Progenitor cell of endocrine pancreas (in vitro differentiated cells): ENCODE data around the gene TKFC. TPM values are rescaled to one million over a fixed set of nuclear protein-coding genes. Genes with fewer than 3 reads are reported as not detected.
A peak's percentile ranks its signal among the peaks of the same experiment; 100 is the strongest.

Experiments
- DNase-seq: peaks from one replicate; pipeline ENCODE4 v3.0.0; 2021; ENCODE audit warnings: low spot score; ENCODE audit not compliant: unreplicated experiment
- H3K27ac Mint-ChIP-seq: 2 replicates; pipeline ENCODE4 v1.8.0; 2021; ENCODE audit warnings: mild to moderate bottlenecking, moderate library complexity, mixed read lengths
- H3K27me3 Mint-ChIP-seq: 2 replicates; pipeline ENCODE4 v1.8.0; 2021; ENCODE audit warnings: mixed read lengths
- H3K36me3 Mint-ChIP-seq: 2 replicates; pipeline ENCODE4 v1.8.0; 2022; ENCODE audit warnings: mixed read lengths; ENCODE audit not compliant: insufficient read depth
- H3K4me1 Mint-ChIP-seq: 2 replicates; pipeline ENCODE4 v1.8.0; 2021; ENCODE audit warnings: low read depth, mixed read lengths
- H3K4me3 Mint-ChIP-seq: 2 replicates; pipeline ENCODE4 v1.8.0; 2021; ENCODE audit warnings: low read depth, mild to moderate bottlenecking, moderate library complexity, mixed read lengths
- H3K9me3 Mint-ChIP-seq: 2 replicates; pipeline ENCODE4 v1.8.0; 2021; ENCODE audit warnings: low read depth, mixed read lengths
- CTCF ChIP-seq: fragments of 200-600 bp; sonication (generic); IDR thresholded peaks from one replicate; pipeline ENCODE4 v1.5.0; 2021; ENCODE audit warnings: antibody characterized with exemption, mild to moderate bottlenecking; ENCODE audit not compliant: unreplicated experiment
- total RNA-seq: library from RNA; stranded (reverse); gene quantifications from 2 replicates; pipeline ENCODE4 v1.2.1, GENCODE V29; 2021

TKFC gene
- total RNA-seq, 1 donor from 2014 or later = 78.8 TPM

DNA sequence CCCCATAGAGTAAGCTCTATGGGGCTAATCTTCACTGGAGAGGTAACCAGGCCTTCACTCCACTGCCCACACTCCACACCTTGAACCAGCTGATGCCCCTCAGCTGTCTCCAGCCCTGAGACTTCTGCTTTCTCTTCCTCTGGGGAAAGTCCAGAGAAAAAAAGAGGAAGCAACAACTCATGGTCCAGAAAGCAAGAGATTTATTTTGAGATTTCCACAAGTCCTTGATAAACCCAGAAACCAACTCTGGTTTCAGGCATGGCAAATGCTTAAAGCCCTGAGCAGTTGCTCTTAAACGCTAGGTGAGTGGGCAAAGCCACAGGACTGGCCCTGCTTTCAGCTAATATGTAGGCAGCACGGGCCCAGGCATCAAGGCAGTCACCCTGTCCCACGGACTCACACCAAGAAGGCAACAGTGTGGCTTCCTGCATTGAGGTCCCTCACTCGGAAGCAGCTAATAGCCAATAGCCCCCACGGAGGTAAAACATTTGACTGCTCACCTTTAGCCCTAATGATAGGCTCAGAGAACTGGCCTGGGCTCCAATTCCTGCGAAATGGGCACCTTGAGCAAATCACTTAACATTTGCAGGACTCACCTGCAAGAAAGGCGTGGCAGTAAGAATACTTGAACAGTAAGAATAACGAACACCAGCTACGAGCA, 24.3 kb downstream of the TKFC start:
- TF ChIP-seq CTCF = no peak
- H3K27ac Mint-ChIP-seq = peak overlapping the region; percentile 85

DNA sequence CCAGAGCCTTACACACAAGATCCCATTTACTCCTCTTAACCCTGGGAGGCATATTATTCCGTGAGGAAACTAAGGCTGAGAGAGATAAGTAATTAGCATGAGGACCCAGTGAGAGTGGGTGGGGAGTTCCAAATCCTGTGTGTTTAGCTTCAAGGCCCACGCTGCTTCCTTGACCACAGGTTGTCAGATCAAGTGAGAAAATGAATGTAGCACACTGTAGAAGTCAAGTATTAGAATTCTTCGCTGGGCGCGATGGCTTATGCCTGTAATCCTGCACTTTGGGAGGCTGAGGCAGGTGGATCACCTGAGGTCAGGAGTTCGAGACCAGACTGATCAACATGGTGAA, 24.8 kb downstream of the TKFC start:
- DNase-seq = no peak
- H3K36me3 Mint-ChIP-seq = peaks cover 6% of the 10 kb centered on the region
- no peaks in the 10 kb centered on the region for H3K27me3 Mint-ChIP-seq
- no peaks in the 10 kb centered on the region for H3K9me3 Mint-ChIP-seq
- H3K4me1 Mint-ChIP-seq = peaks cover 16% of the 10 kb centered on the region
- TF ChIP-seq CTCF = no peak
- no peak overlapping the region for H3K4me3 Mint-ChIP-seq
- H3K27ac Mint-ChIP-seq = no peak overlapping the region

More for the DNA sequence above, 24.3 kb downstream of the TKFC start:
- Mint-ChIP-seq H3K36me3 (peaks cover 9% of the 10 kb centered on the region), H3K4me3 (no peak overlapping the region), H3K9me3 (no peaks in the 10 kb centered on the region), H3K27me3 (no peaks in the 10 kb centered on the region), H3K4me1 (peaks cover 11% of the 10 kb centered on the region)
- DNase-seq = no peak

- H3K9me3 Mint-ChIP-seq = no peaks in the 10 kb centered on the region
- H3K27me3 Mint-ChIP-seq = no peaks in the 10 kb centered on the region
- no peak overlapping the region for H3K4me3 Mint-ChIP-seq
- DNase-seq = no peak
- H3K4me1 Mint-ChIP-seq = peaks cover 22% of the 10 kb centered on the region
- H3K36me3 Mint-ChIP-seq = peaks cover 4% of the 10 kb centered on the region
- TF ChIP-seq CTCF = no peak
- H3K27ac Mint-ChIP-seq = no peak overlapping the region
Observed at GRCh38 chr11:61358566-61358965, 25.5 kb downstream of the TKFC start.

GRCh38 chr11:61359516-61359915, 26.5 kb downstream of the TKFC start:
- TF ChIP-seq CTCF = no peak
- Mint-ChIP-seq H3K9me3 (no peaks in the 10 kb centered on the region), H3K4me1 (peaks cover 22% of the 10 kb centered on the region), H3K27me3 (no peaks in the 10 kb centered on the region), H3K27ac (peak overlapping the region; percentile 49), H3K36me3 (peaks cover 4% of the 10 kb centered on the region), H3K4me3 (peak overlapping the region; percentile 52)
- DNase-seq = no peak

GRCh38 chr11:61361237-61361740, 28.3 kb downstream of the TKFC start:
- Mint-ChIP-seq H3K27me3 (no peaks in the 10 kb centered on the region), H3K4me3 (peak overlapping the region; percentile 100), H3K9me3 (no peaks in the 10 kb centered on the region), H3K27ac (peak overlapping the region; percentile 99), H3K4me1 (peaks cover 22% of the 10 kb centered on the region), H3K36me3 (peaks cover 5% of the 10 kb centered on the region)
- no peak for TF ChIP-seq CTCF
- DNase-seq = no peak
